IMR-90 (cell line): Measurements from ENCODE around the gene MDC1. TPM values are rescaled to one million over a fixed set of nuclear protein-coding genes. Genes with fewer than 3 reads are reported as not detected.

Experiments
- ATAC-seq: fragments of 200-7000 bp; cut with Tn5 transposase; 2 replicates; pipeline ENCODE4 v1.9.1; 2020; ENCODE audit warnings: low read depth, mild to moderate bottlenecking, moderate library complexity
- BruUV-seq: library from RNA; stranded (reverse); fragments of 400-500 nt; replicated peaks from 2 replicates; lab custom pipeline; 2021; lab: Mats Ljungman, UMichigan
- CTCF ChIA-PET: fragments of 300-600 bp; formaldehyde crosslinking; extraction: SDS; loops from one replicate; lab custom pipeline; 2021; ENCODE audit warnings: antibody characterized with exemption; lab: Yijun Ruan, JAX
- POLR2A ChIA-PET: fragments of 300-600 bp; sonication (Branson Sonifier 250); formaldehyde crosslinking; loops from one replicate; lab custom pipeline; 2022; ENCODE audit warnings: antibody characterized with exemption; ENCODE audit not compliant: unreplicated experiment; lab: Charles Lee
- DNase-seq: peaks from one replicate; pipeline ENCODE4 v3.0.0; 2013
- H2AFZ ChIP-seq: replicated peaks from 2 replicates; pipeline ENCODE3; 2013; ENCODE audit warnings: low read length, mild to moderate bottlenecking; ENCODE audit not compliant: poor library complexity
- H2AK5ac ChIP-seq: 2 replicates; pipeline ENCODE4 v1.6.1; 2013; ENCODE audit warnings: low read depth, low read length, inconsistent platforms
- H2AK9ac ChIP-seq: replicated peaks from 2 replicates; pipeline ENCODE3; 2013; ENCODE audit warnings: mild to moderate bottlenecking, low read depth, low read length, moderate library complexity; ENCODE audit not compliant: poor library complexity
- H2BK120ac ChIP-seq: 2 replicates; pipeline ENCODE4 v1.6.1; 2013; ENCODE audit warnings: low read depth, low read length, inconsistent platforms
- H2BK15ac ChIP-seq: 3 replicates; pipeline ENCODE4 v1.6.1; 2013; ENCODE audit warnings: low read depth, low read length, inconsistent platforms
- H2BK20ac ChIP-seq: 2 replicates; pipeline ENCODE4 v1.6.1; 2013; ENCODE audit warnings: low read depth, mild to moderate bottlenecking, inconsistent platforms, low read length, moderate library complexity
- H2BK5ac ChIP-seq: 2 replicates; pipeline ENCODE4 v1.6.1; 2013; ENCODE audit warnings: mild to moderate bottlenecking, low read depth, low read length, inconsistent platforms; ENCODE audit not compliant: poor library complexity, severe bottlenecking
- H3K14ac ChIP-seq: replicated peaks from 2 replicates; pipeline ENCODE4 v1.6.1; 2013; ENCODE audit warnings: low read depth, low read length, inconsistent platforms
- H3K18ac ChIP-seq: 2 replicates; pipeline ENCODE4 v1.6.1; 2013; ENCODE audit warnings: low read depth, low read length, control low read depth
- H3K23ac ChIP-seq: 2 replicates; pipeline ENCODE4 v1.6.1; 2013; ENCODE audit warnings: low read depth, low read length, inconsistent platforms
- H3K27ac ChIP-seq: 2 replicates; pipeline ENCODE4 v1.5.1; 2013; ENCODE audit warnings: mild to moderate bottlenecking, control low read depth, low read length; ENCODE audit not compliant: insufficient read depth
- H3K27me3 ChIP-seq: 2 replicates; pipeline ENCODE4 v1.6.1; 2013; ENCODE audit warnings: low read length; ENCODE audit not compliant: control insufficient read depth, insufficient read depth
- H3K36me3 ChIP-seq: 2 replicates; pipeline ENCODE4 v1.6.1; 2013; ENCODE audit warnings: low read length, mixed read lengths; ENCODE audit not compliant: control insufficient read depth, insufficient read depth
- H3K4ac ChIP-seq: 2 replicates; pipeline ENCODE4 v1.6.1; 2013; ENCODE audit warnings: low read depth, low read length, inconsistent platforms
- H3K4me1 ChIP-seq: 2 replicates; pipeline ENCODE4 v1.6.1; 2013; ENCODE audit warnings: low read length, mixed read lengths; ENCODE audit not compliant: control insufficient read depth, insufficient read depth
- H3K4me2 ChIP-seq: 2 replicates; pipeline ENCODE4 v1.6.1; 2013; ENCODE audit warnings: low read depth, mild to moderate bottlenecking, control low read depth, low read length, moderate library complexity
- H3K4me3 ChIP-seq: 2 replicates; pipeline ENCODE4 v1.5.1; 2013; ENCODE audit warnings: low read depth, mild to moderate bottlenecking, control low read depth, low read length, moderate library complexity; ENCODE audit not compliant: insufficient read depth
- H3K56ac ChIP-seq: 2 replicates; pipeline ENCODE4 v1.6.1; 2013; ENCODE audit warnings: low read length, inconsistent platforms; ENCODE audit not compliant: insufficient read depth; ENCODE audit errors: extremely low read depth
- H3K79me1 ChIP-seq, 2 experiments: 2 replicates each; pipeline ENCODE4 v1.6.1; 2013; ENCODE audit warnings: low read length in 2 of 2, inconsistent platforms in 1 of 2, low read depth in 1 of 2
- H3K9ac ChIP-seq: 2 replicates; pipeline ENCODE4 v1.6.1; 2013; ENCODE audit warnings: low read depth, low read length, control low read depth
- H3K9me1 ChIP-seq: 2 replicates; pipeline ENCODE4 v1.6.1; 2013; ENCODE audit warnings: low read length, inconsistent platforms; ENCODE audit not compliant: insufficient read depth
- H3K9me3 ChIP-seq: 2 replicates; pipeline ENCODE4 v1.6.1; 2013; ENCODE audit warnings: low read length; ENCODE audit not compliant: control insufficient read depth, insufficient read depth
- H4K20me1 ChIP-seq: 2 replicates; pipeline ENCODE4 v1.6.1; 2013; ENCODE audit warnings: low read length, inconsistent platforms; ENCODE audit not compliant: insufficient read depth
- H4K5ac ChIP-seq: 2 replicates; pipeline ENCODE4 v1.6.1; 2013; ENCODE audit warnings: mild to moderate bottlenecking, low read depth, low read length, control low read depth
- H4K8ac ChIP-seq, 2 experiments: 2 replicates each; pipeline ENCODE4 v1.6.1; 2013; ENCODE audit warnings: low read depth in 2 of 2, low read length in 2 of 2, control low read depth in 1 of 2, inconsistent platforms in 1 of 2
- H4K91ac ChIP-seq: 2 replicates; pipeline ENCODE4 v1.6.1; 2013; ENCODE audit warnings: low read depth, low read length, inconsistent platforms; ENCODE audit not compliant: insufficient read depth
- BHLHE40 ChIP-seq: fragments of 150-350 bp; IDR thresholded peaks from 2 replicates; pipeline ENCODE4 v1.6.1; 2016; ENCODE audit warnings: mild to moderate bottlenecking, low read depth, low read length
- CEBPB ChIP-seq: IDR thresholded peaks from 2 replicates; pipeline ENCODE4 v1.6.1; 2012; ENCODE audit warnings: low read depth, low read length, improper control_type of control experiment
- CHD1 ChIP-seq: IDR thresholded peaks from 2 replicates; pipeline ENCODE4 v1.6.1; 2012; ENCODE audit warnings: low read depth, low read length, improper control_type of control experiment
- CTCF ChIP-seq: conservative IDR thresholded peaks from 2 replicates; pipeline ENCODE4 v1.5.1; 2012; ENCODE audit warnings: mild to moderate bottlenecking, low read depth, low read length, improper control_type of control experiment
- FOS ChIP-seq: fragments of 150-350 bp; IDR thresholded peaks from 2 replicates; pipeline ENCODE4 v1.6.1; 2016; ENCODE audit warnings: low read depth, low read length
- MXI1 ChIP-seq: IDR thresholded peaks from 2 replicates; pipeline ENCODE4 v1.6.1; 2012; ENCODE audit warnings: low read depth, mild to moderate bottlenecking, low read length, moderate library complexity, borderline replicate concordance
- NFE2L2 ChIP-seq: fragments of 150-350 bp; IDR thresholded peaks from 2 replicates; pipeline ENCODE4 v1.6.1; 2016; ENCODE audit warnings: low read depth, mild to moderate bottlenecking, low read length
- POLR2A ChIP-seq: IDR thresholded peaks from 2 replicates; pipeline ENCODE4 v1.6.1; 2012; ENCODE audit warnings: mild to moderate bottlenecking, low read depth, low read length
- RCOR1 ChIP-seq: IDR thresholded peaks from 2 replicates; pipeline ENCODE4 v1.6.1; 2012; ENCODE audit warnings: mild to moderate bottlenecking, low read length, improper control_type of control experiment; ENCODE audit not compliant: insufficient replicate concordance
- RFX5 ChIP-seq: IDR thresholded peaks from 2 replicates; pipeline ENCODE4 v1.8.0; 2012; ENCODE audit warnings: low read depth, mild to moderate bottlenecking, low read length, moderate library complexity
- SMC3 ChIP-seq: fragments of 150-350 bp; IDR thresholded peaks from 2 replicates; pipeline ENCODE4 v1.6.1; 2016; ENCODE audit warnings: low read depth, mild to moderate bottlenecking, antibody characterized with exemption, low read length, moderate library complexity
- WGBS, 2 experiments: methylation state at CpG; one replicate each; pipeline versions ENCODE4 v1.1.5 to v1.1.7; 2013; ENCODE audit warnings: missing lambda C conversion rate in 2 of 2; ENCODE audit not compliant: insufficient read length in 1 of 2; ENCODE audit errors: extremely low coverage in 2 of 2; 5-methylcytosine and 5-hydroxymethylcytosine counted together
- dilution Hi-C: fragments of 300-500 bp; cut with HindIII; formaldehyde crosslinking; loops from one replicate; pipeline ENCODE4 v1.14.3; 2018; ENCODE audit warnings: low sequenced_read_pairs; ENCODE audit not compliant: unreplicated experiment
- in situ Hi-C: fragments of 300-500 bp; cut with MboI; formaldehyde crosslinking; loops from 3 replicates; pipeline ENCODE4 v1.14.3; 2019; ENCODE audit warnings: low sequenced_read_pairs, inconsistent platforms, mixed read lengths
- intact Hi-C: fragments of 100-400 bp; cut with micrococcal nuclease; formaldehyde crosslinking; loops from 2 replicates; pipeline ENCODE4 v1.10.0; 2022
- polyA plus RNA-seq, 3 experiments: library from polyadenylated mRNA; depleted of rRNA; stranded (reverse); fragments of >200 nt; gene quantifications; 2 replicates each; pipeline ENCODE4 v1.2.3, GENCODE V29; 2012; ENCODE audit warnings: low replicate concordance in 1 of 3
- total RNA-seq: library from RNA; depleted of rRNA; stranded (reverse); fragments of >200 nt; gene quantifications from 2 replicates; pipeline ENCODE4 v1.2.3, GENCODE V29; 2012
- TF ChIP-seq, protein P1 (sequence below): fragments of 150-350 bp; IDR thresholded peaks from 2 replicates; pipeline ENCODE4 v1.6.1; 2016; ENCODE audit warnings: low read depth, mild to moderate bottlenecking, low read length, moderate library complexity, borderline replicate concordance
- TF ChIP-seq, protein P2 (sequence below): fragments of 150-350 bp; IDR thresholded peaks from 2 replicates; pipeline ENCODE4 v1.6.1; 2017; ENCODE audit warnings: mild to moderate bottlenecking, antibody characterized with exemption, low read length, low read depth

Gene MDC1
- total and polyA plus RNA-seq, 2 of the 4 experiments (the other 2 are of a cell fraction) = 4.5 to 12.1 TPM

GRCh38 chr6:30744054-30744805 is 27.1 kb upstream of the MDC1 start, which contains the start of gene IER3:
TSS of gene IER3 (minus strand) at chr6:30744547. CDS start at chr6:30744518, 29 bp downstream.
- H2AK9ac ChIP-seq = peak within 1 kb of the TSS; percentile 91
- peak within 1 kb of the TSS; percentile 96 for H2BK5ac ChIP-seq
- H3K27me3 ChIP-seq = no peaks in the 10 kb centered on the region
- H2BK20ac ChIP-seq = peak within 1 kb of the TSS; percentile 83
- in situ Hi-C loops (loop anchor here (5.0 kb wide), 3 partner anchors 38 to 333 kb away; no protein-coding TSS in a partner anchor), intact Hi-C loops (loop anchor here (1.0 to 5.0 kb wide), 5 partner anchors 8 to 343 kb away; no protein-coding TSS in a partner anchor), dilution Hi-C loops (no loop called here)
- 0% methylated on average over 15 of the region's 54 CpGs; no CpG with 5 or more reads in 1 of the 2 experiments for WGBS, 2 experiments
- peak within 1 kb of the TSS; percentile 70 for H2BK120ac ChIP-seq
- peak within 1 kb of the TSS; percentile 96 for H2AK5ac ChIP-seq
- ChIA-PET CTCF (interaction anchor here (1.0 kb wide), 1 partner anchor 38 kb away, joined by 3 read pairs; no protein-coding TSS in a partner anchor), POLR2A (interaction anchor here (0.5 to 3.2 kb wide), 10 partner anchors 8 to 162 kb away, joined by 3 to 19 read pairs (median 5); no protein-coding TSS in a partner anchor)
- H2AFZ ChIP-seq = peak within 1 kb of the TSS; percentile 84
- H3K9me1 ChIP-seq = peaks cover 30% of the 10 kb centered on the region
- H4K8ac ChIP-seq = peak within 1 kb of the TSS; percentile 87
- TSS peak; percentile 96 for BruUV-seq
- H2BK15ac ChIP-seq = peak within 1 kb of the TSS; percentile 12; the same call in 2 of the 3 replicates
- H3K27ac ChIP-seq = peak within 1 kb of the TSS; percentile 98
- peaks cover 22 to 67% of the 10 kb centered on the region in 2 experiments for H3K79me1 ChIP-seq
- peak within 1 kb of the TSS; percentile 99 for H3K14ac ChIP-seq
- peaks cover 30% of the 10 kb centered on the region for H3K36me3 ChIP-seq
- peak within 1 kb of the TSS; percentile 94 for H3K4ac ChIP-seq
- ATAC-seq (peak; percentile 35), DNase-seq (peak; percentile 95)
- H3K9me3 ChIP-seq = no peaks in the 10 kb centered on the region
- H3K56ac ChIP-seq = peak within 1 kb of the TSS; percentile 93
- H3K4me2 ChIP-seq = peak within 1 kb of the TSS; percentile 85
- H3K4me1 ChIP-seq = peaks cover 32% of the 10 kb centered on the region
- peak within 1 kb of the TSS; percentile 94 for H3K18ac ChIP-seq
- H4K91ac ChIP-seq = peak within 1 kb of the TSS; percentile 84
- peak within 1 kb of the TSS; percentile 87 for H4K5ac ChIP-seq
- peaks cover 18% of the 10 kb centered on the region for H4K20me1 ChIP-seq
- peak within 1 kb of the TSS; percentile 96 for H3K4me3 ChIP-seq
- peak within 1 kb of the TSS; percentile 99 for H3K23ac ChIP-seq
- peak within 1 kb of the TSS; percentile 99 for H3K9ac ChIP-seq
- TF ChIP-seq CTCF (peak; percentile 61), RFX5 (no peak), FOS (no peak; the same call in 1 of the 2 replicates), MXI1 (no peak), SMC3 (peak; percentile 40), BHLHE40 (peak; percentile 65), CHD1 (peak; percentile 99), RCOR1 (peak; percentile 37), CEBPB (no peak), POLR2A (peak; percentile 99), NFE2L2 (no peak)
- TF ChIP-seq, protein P1, sequence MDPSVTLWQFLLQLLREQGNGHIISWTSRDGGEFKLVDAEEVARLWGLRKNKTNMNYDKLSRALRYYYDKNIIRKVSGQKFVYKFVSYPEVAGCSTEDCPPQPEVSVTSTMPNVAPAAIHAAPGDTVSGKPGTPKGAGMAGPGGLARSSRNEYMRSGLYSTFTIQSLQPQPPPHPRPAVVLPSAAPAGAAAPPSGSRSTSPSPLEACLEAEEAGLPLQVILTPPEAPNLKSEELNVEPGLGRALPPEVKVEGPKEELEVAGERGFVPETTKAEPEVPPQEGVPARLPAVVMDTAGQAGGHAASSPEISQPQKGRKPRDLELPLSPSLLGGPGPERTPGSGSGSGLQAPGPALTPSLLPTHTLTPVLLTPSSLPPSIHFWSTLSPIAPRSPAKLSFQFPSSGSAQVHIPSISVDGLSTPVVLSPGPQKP = no peak
- TF ChIP-seq, protein P2, sequence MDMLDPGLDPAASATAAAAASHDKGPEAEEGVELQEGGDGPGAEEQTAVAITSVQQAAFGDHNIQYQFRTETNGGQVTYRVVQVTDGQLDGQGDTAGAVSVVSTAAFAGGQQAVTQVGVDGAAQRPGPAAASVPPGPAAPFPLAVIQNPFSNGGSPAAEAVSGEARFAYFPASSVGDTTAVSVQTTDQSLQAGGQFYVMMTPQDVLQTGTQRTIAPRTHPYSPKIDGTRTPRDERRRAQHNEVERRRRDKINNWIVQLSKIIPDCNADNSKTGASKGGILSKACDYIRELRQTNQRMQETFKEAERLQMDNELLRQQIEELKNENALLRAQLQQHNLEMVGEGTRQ = peak; percentile 32; the same call in 1 of the 2 replicates
